ENCODE measurements around the gene IL21R.

Gene IL21R

DNA sequence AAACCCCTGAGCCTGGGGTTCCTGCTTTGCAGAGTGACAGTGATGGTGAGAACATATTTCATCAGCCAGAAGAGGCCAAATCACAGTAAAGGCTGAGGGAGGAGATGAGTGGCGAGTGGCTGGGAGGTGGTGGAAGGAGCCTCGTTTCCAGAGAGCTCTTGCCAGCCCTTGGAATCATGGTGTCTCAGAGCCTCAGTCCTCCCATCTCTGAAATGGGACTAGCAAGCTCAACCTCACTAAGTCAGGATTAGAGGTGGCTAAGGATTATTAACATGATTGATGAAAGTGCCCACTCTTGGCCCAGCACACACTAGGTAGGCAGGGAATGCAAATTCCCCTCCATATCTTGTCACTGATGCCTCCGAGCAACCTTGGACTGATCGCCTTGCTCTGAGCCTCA, 45.2 kb upstream of the IL21R start:
- TF ChIP-seq ESRRG (CRISPR knock-in tag; IDR thresholded peaks at IDR 0.05): no peak
- no peak for TF ChIP-seq TCF4 (CRISPR knock-in tag; IDR thresholded peaks at IDR 0.05; ENCODE audit: borderline replicate concordance)
- no peak for TF ChIP-seq GLIS3 (CRISPR knock-in tag; IDR thresholded peaks at IDR 0.05)
- TF ChIP-seq CSDC2 (CRISPR knock-in tag; IDR thresholded peaks at IDR 0.05): no peak
- TF ChIP-seq, protein P1, sequence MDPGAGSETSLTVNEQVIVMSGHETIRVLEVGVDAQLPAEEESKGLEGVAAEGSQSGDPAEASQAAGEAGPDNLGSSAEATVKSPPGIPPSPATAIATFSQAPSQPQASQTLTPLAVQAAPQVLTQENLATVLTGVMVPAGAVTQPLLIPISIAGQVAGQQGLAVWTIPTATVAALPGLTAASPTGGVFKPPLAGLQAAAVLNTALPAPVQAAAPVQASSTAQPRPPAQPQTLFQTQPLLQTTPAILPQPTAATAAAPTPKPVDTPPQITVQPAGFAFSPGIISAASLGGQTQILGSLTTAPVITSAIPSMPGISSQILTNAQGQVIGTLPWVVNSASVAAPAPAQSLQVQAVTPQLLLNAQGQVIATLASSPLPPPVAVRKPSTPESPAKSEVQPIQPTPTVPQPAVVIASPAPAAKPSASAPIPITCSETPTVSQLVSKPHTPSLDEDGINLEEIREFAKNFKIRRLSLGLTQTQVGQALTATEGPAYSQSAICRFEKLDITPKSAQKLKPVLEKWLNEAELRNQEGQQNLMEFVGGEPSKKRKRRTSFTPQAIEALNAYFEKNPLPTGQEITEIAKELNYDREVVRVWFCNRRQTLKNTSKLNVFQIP (CRISPR knock-in tag; IDR thresholded peaks at IDR 0.05; ENCODE audit: borderline replicate concordance, low read depth): no peak
- TF ChIP-seq, protein P2, sequence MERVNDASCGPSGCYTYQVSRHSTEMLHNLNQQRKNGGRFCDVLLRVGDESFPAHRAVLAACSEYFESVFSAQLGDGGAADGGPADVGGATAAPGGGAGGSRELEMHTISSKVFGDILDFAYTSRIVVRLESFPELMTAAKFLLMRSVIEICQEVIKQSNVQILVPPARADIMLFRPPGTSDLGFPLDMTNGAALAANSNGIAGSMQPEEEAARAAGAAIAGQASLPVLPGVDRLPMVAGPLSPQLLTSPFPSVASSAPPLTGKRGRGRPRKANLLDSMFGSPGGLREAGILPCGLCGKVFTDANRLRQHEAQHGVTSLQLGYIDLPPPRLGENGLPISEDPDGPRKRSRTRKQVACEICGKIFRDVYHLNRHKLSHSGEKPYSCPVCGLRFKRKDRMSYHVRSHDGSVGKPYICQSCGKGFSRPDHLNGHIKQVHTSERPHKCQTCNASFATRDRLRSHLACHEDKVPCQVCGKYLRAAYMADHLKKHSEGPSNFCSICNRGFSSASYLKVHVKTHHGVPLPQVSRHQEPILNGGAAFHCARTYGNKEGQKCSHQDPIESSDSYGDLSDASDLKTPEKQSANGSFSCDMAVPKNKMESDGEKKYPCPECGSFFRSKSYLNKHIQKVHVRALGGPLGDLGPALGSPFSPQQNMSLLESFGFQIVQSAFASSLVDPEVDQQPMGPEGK (CRISPR knock-in tag; IDR thresholded peaks at IDR 0.05; ENCODE audit: borderline replicate concordance): no peak
- TF ChIP-seq, protein P3, sequence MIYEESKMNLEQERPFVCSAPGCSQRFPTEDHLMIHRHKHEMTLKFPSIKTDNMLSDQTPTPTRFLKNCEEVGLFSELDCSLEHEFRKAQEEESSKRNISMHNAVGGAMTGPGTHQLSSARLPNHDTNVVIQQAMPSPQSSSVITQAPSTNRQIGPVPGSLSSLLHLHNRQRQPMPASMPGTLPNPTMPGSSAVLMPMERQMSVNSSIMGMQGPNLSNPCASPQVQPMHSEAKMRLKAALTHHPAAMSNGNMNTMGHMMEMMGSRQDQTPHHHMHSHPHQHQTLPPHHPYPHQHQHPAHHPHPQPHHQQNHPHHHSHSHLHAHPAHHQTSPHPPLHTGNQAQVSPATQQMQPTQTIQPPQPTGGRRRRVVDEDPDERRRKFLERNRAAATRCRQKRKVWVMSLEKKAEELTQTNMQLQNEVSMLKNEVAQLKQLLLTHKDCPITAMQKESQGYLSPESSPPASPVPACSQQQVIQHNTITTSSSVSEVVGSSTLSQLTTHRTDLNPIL (CRISPR knock-in tag; IDR thresholded peaks at IDR 0.05; ENCODE audit: low read depth): no peak
- TF ChIP-seq ARNTL (CRISPR knock-in tag; IDR thresholded peaks at IDR 0.05; ENCODE audit: borderline replicate concordance, low read depth): no peak
- no peak for TF ChIP-seq ZNF8 (CRISPR knock-in tag; IDR thresholded peaks at IDR 0.05)
- no peak for ATAC-seq

DNA sequence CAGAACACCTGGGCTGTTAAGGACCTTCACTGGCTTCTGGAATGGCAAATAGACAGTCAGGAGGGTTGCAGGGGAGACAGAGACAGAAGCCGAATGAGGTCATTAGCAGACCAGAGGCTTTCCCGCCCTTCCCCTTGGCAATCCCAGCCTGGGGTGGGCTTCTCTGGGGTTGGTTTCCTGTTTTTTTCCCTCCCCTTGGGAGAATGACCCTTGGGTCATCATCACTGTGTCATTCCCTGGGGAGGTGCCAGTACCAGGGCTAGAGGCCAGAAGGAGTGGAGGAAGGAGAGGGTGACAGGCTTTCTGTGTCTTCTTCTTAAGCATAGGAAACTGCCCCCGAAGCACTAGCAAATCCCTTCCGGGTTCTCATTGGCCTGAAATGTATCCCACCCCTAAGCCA, 42.9 kb upstream of the IL21R start:
- no peak for ATAC-seq

DNA sequence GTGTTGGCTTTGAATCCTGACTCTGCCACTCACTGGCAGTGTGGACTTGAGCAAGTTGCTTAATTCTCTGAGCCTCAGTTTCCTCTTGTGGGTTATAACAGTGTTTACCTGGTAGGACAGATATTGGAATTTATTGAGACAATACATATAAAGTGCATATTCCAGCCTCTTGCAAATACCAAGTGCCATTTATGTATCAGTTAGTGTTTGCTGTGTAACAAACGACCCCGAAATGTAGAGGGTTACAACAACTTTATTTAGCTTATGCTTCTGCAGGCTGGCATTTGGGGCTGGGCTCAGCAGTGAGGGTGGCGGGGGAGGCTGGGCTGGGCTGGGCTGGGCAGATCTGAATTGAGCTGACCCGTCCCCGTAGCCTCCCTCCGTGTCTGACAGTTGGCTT, 42.4 kb upstream of the IL21R start:
- TF ChIP-seq PPARA (CRISPR knock-in tag; IDR thresholded peaks at IDR 0.05; ENCODE audit: borderline replicate concordance) (no peak), ZNF565 (CRISPR knock-in tag; conservative IDR thresholded peaks at IDR 0.05; ENCODE audit: low read depth) (no peak), ARNTL (CRISPR knock-in tag; IDR thresholded peaks at IDR 0.05; ENCODE audit: borderline replicate concordance, low read depth) (no peak), ZNF70 (CRISPR knock-in tag; IDR thresholded peaks at IDR 0.05) (no peak)
- TF ChIP-seq, protein P4, sequence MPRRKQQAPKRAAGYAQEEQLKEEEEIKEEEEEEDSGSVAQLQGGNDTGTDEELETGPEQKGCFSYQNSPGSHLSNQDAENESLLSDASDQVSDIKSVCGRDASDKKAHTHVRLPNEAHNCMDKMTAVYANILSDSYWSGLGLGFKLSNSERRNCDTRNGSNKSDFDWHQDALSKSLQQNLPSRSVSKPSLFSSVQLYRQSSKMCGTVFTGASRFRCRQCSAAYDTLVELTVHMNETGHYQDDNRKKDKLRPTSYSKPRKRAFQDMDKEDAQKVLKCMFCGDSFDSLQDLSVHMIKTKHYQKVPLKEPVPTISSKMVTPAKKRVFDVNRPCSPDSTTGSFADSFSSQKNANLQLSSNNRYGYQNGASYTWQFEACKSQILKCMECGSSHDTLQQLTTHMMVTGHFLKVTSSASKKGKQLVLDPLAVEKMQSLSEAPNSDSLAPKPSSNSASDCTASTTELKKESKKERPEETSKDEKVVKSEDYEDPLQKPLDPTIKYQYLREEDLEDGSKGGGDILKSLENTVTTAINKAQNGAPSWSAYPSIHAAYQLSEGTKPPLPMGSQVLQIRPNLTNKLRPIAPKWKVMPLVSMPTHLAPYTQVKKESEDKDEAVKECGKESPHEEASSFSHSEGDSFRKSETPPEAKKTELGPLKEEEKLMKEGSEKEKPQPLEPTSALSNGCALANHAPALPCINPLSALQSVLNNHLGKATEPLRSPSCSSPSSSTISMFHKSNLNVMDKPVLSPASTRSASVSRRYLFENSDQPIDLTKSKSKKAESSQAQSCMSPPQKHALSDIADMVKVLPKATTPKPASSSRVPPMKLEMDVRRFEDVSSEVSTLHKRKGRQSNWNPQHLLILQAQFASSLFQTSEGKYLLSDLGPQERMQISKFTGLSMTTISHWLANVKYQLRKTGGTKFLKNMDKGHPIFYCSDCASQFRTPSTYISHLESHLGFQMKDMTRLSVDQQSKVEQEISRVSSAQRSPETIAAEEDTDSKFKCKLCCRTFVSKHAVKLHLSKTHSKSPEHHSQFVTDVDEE (CRISPR knock-in tag; IDR thresholded peaks at IDR 0.05): no peak

More for the DNA sequence above, 42.9 kb upstream of the IL21R start:
- no peak for TF ChIP-seq ZNF70 (CRISPR knock-in tag; IDR thresholded peaks at IDR 0.05)
- TF ChIP-seq ESRRG (CRISPR knock-in tag; IDR thresholded peaks at IDR 0.05): no peak
- no peak for TF ChIP-seq CSDC2 (CRISPR knock-in tag; IDR thresholded peaks at IDR 0.05)
- TF ChIP-seq TCF4 (CRISPR knock-in tag; IDR thresholded peaks at IDR 0.05; ENCODE audit: borderline replicate concordance): no peak
- TF ChIP-seq, protein P3 (CRISPR knock-in tag; IDR thresholded peaks at IDR 0.05; ENCODE audit: low read depth): no peak
- TF ChIP-seq ISL1 (CRISPR knock-in tag; IDR thresholded peaks at IDR 0.05): no peak
- TF ChIP-seq GLIS3 (CRISPR knock-in tag; IDR thresholded peaks at IDR 0.05): no peak
- no peak for TF ChIP-seq ZFP3 (CRISPR knock-in tag; IDR thresholded peaks at IDR 0.05)
- TF ChIP-seq ZNF8 (CRISPR knock-in tag; IDR thresholded peaks at IDR 0.05): no peak
- TF ChIP-seq SNAI2 (CRISPR knock-in tag; IDR thresholded peaks at IDR 0.05): no peak
- TF ChIP-seq BACH2 (CRISPR knock-in tag; IDR thresholded peaks at IDR 0.05; ENCODE audit: borderline replicate concordance): no peak
- no peak for TF ChIP-seq OSR1 (CRISPR knock-in tag; IDR thresholded peaks at IDR 0.05)
- no peak for TF ChIP-seq ZC3H10 (CRISPR knock-in tag; IDR thresholded peaks at IDR 0.05)
- TF ChIP-seq PPARA (CRISPR knock-in tag; IDR thresholded peaks at IDR 0.05; ENCODE audit: borderline replicate concordance): no peak
- TF ChIP-seq, protein P2 (CRISPR knock-in tag; IDR thresholded peaks at IDR 0.05; ENCODE audit: borderline replicate concordance): no peak
- no peak for TF ChIP-seq TOX (CRISPR knock-in tag; IDR thresholded peaks at IDR 0.05; ENCODE audit: borderline replicate concordance)
- TF ChIP-seq RARB (CRISPR knock-in tag; IDR thresholded peaks at IDR 0.05): no peak
- TF ChIP-seq, protein P5, sequence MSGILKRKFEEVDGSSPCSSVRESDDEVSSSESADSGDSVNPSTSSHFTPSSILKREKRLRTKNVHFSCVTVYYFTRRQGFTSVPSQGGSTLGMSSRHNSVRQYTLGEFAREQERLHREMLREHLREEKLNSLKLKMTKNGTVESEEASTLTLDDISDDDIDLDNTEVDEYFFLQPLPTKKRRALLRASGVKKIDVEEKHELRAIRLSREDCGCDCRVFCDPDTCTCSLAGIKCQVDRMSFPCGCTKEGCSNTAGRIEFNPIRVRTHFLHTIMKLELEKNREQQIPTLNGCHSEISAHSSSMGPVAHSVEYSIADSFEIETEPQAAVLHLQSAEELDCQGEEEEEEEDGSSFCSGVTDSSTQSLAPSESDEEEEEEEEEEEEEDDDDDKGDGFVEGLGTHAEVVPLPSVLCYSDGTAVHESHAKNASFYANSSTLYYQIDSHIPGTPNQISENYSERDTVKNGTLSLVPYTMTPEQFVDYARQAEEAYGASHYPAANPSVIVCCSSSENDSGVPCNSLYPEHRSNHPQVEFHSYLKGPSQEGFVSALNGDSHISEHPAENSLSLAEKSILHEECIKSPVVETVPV (CRISPR knock-in tag; IDR thresholded peaks at IDR 0.05): no peak

More for the DNA sequence above, 42.4 kb upstream of the IL21R start:
- ATAC-seq: no peak
